Activated CD4-positive, alpha-beta T cell treated with anti-CD3 and anti-CD28 coated beads for 1 hour (primary cell): ENCODE measurements around the gene COL15A1.

Source experiments
- DNase-seq: peaks from one replicate; pipeline ENCODE4 v3.0.0-alpha.2; 2020

Gene COL15A1

GRCh38 chr9:99119976-99120655 lies 176.4 kb downstream of the COL15A1 start:
- no peak for DNase-seq
